Endodermal cell (in vitro differentiated cells): ENCODE data around the gene ZCCHC24. TPM values are rescaled to one million over a fixed set of nuclear protein-coding genes. Genes with fewer than 3 reads are reported as not detected.

ENCODE experiments used
- DNase-seq: peaks from one replicate; pipeline ENCODE4 v3.0.0-alpha.2; 2017
- H3K27ac ChIP-seq: 2 replicates; pipeline ENCODE4 v1.5.1; 2013; ENCODE audit warnings: mild to moderate bottlenecking, low read depth, low read length, moderate library complexity
- H3K27me3 ChIP-seq: 2 replicates; pipeline ENCODE4 v1.6.1; 2013; ENCODE audit warnings: mild to moderate bottlenecking, low read length, moderate library complexity; ENCODE audit not compliant: insufficient read depth, control insufficient read depth, poor library complexity, severe bottlenecking
- H3K36me3 ChIP-seq: 2 replicates; pipeline ENCODE4 v1.7.0; 2013; ENCODE audit warnings: mild to moderate bottlenecking, low read length, moderate library complexity; ENCODE audit not compliant: control insufficient read depth, insufficient read depth
- H3K4me1 ChIP-seq: one replicate; pipeline ENCODE4 v1.7.0; 2013; ENCODE audit warnings: low read length; ENCODE audit not compliant: control insufficient read depth, insufficient read depth
- H3K4me3 ChIP-seq: 2 replicates; pipeline ENCODE4 v1.5.1; 2013; ENCODE audit warnings: mild to moderate bottlenecking, low read length, moderate library complexity
- H3K9ac ChIP-seq: 2 replicates; pipeline ENCODE4 v1.6.1; 2013; ENCODE audit warnings: mild to moderate bottlenecking, low read length, moderate library complexity; ENCODE audit not compliant: poor library complexity, severe bottlenecking; ENCODE audit errors: extremely low read depth
- H3K9me3 ChIP-seq: 2 replicates; pipeline ENCODE4 v1.6.1; 2013; ENCODE audit warnings: mild to moderate bottlenecking, low read length, moderate library complexity; ENCODE audit not compliant: control insufficient read depth
- H3K27ac Mint-ChIP-seq: 2 replicates; pipeline ENCODE4 v1.8.0; 2020; ENCODE audit warnings: mixed read lengths
- H3K27me3 Mint-ChIP-seq: 2 replicates; pipeline ENCODE4 v1.8.0; 2021; ENCODE audit warnings: mild to moderate bottlenecking, mixed read lengths; ENCODE audit not compliant: insufficient read depth
- H3K36me3 Mint-ChIP-seq: 2 replicates; pipeline ENCODE4 v1.8.0; 2020; ENCODE audit warnings: low read depth, mixed read lengths
- H3K4me1 Mint-ChIP-seq: 2 replicates; pipeline ENCODE4 v1.8.0; 2020; ENCODE audit warnings: mixed read lengths
- H3K4me3 Mint-ChIP-seq: 2 replicates; pipeline ENCODE4 v1.8.0; 2020; ENCODE audit warnings: mild to moderate bottlenecking, moderate library complexity, mixed read lengths
- H3K9me3 Mint-ChIP-seq: 2 replicates; pipeline ENCODE4 v1.8.0; 2020; ENCODE audit warnings: mild to moderate bottlenecking, mixed read lengths
- WGBS, 2 experiments: methylation state at CpG; one replicate each; pipeline versions ENCODE4 v1.1.5 to v1.1.7; 2013; ENCODE audit warnings: missing lambda C conversion rate in 2 of 2, mixed read lengths in 1 of 2; ENCODE audit not compliant: insufficient coverage in 1 of 2, insufficient read length in 1 of 2; 5-methylcytosine and 5-hydroxymethylcytosine counted together
- total RNA-seq, 2 donors: library from RNA; stranded (reverse); fragmentation: NEBNext Ultra II Directional in 1 of 2; extraction: Animal tissue kit (Norgen Biotek cat#: 25700) in 1 of 2; gene quantifications; 2 replicates in 1 of 2; 3 replicates in 1 of 2; pipeline ENCODE4 v1.2.1, GENCODE V29; 2021
- TF ChIP-seq, protein P1 (sequence below): fragments of 200-600 bp; sonication (generic); conservative IDR thresholded peaks from 2 replicates; pipeline ENCODE4 v1.5.0; 2021; ENCODE audit warnings: antibody characterized with exemption, mild to moderate bottlenecking

The ZCCHC24 gene
- total RNA-seq, 2 donors from 2014 or later, result 7.6 to 10.7 TPM

DNA sequence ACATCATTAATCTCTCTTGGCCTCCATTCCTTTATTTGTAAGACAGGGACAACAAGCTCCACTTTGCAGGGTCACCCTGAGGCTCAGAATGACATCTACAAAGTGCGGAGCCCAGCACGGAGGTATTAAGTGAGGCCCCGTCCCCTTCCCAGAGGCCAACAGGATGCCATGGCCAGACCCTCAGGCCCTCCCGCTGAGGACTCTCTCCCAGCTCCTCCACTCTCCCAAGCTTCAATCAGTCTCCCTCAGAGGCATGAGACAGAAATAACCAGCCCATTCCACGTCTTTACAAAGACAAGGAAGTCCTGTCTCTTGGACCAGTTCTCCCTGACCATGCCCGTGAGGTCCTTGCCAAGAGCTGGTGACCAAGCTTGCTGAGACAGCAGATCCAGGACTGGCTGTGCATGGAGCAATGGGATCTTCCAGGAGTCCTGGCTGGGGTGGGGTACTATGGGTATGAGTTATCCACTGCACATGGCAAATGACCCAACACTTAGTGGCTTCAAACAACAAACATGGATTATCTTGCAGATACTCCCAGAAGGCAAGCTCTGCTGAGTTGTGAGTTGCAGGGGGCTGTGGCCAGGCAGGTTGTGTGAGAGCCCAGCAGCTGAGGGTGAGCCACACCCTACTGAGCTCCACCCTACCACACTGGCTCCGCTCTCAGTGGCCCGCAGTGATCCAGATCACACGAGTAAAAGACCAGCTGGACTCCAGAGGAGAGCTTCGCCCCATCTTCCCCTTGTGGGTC is 102.4 kb downstream of the ZCCHC24 start:
- Mint-ChIP-seq H3K9me3 (no peaks in the 10 kb centered on the region), H3K27ac (no peak overlapping the region), H3K27me3 (peaks cover 18% of the 10 kb centered on the region), H3K36me3 (no peaks in the 10 kb centered on the region), H3K4me3 (no peak overlapping the region), H3K4me1 (peaks cover 17% of the 10 kb centered on the region)
- H3K36me3 ChIP-seq, result no peaks in the 10 kb centered on the region
- H3K9me3 ChIP-seq, result no peaks in the 10 kb centered on the region
- no peak overlapping the region for H3K9ac ChIP-seq
- TF ChIP-seq, protein P1, sequence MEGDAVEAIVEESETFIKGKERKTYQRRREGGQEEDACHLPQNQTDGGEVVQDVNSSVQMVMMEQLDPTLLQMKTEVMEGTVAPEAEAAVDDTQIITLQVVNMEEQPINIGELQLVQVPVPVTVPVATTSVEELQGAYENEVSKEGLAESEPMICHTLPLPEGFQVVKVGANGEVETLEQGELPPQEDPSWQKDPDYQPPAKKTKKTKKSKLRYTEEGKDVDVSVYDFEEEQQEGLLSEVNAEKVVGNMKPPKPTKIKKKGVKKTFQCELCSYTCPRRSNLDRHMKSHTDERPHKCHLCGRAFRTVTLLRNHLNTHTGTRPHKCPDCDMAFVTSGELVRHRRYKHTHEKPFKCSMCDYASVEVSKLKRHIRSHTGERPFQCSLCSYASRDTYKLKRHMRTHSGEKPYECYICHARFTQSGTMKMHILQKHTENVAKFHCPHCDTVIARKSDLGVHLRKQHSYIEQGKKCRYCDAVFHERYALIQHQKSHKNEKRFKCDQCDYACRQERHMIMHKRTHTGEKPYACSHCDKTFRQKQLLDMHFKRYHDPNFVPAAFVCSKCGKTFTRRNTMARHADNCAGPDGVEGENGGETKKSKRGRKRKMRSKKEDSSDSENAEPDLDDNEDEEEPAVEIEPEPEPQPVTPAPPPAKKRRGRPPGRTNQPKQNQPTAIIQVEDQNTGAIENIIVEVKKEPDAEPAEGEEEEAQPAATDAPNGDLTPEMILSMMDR, result no peak
- no peak overlapping the region for H3K27ac ChIP-seq
- H3K4me3 ChIP-seq, result no peak overlapping the region
- H3K27me3 ChIP-seq, result no peaks in the 10 kb centered on the region
- DNase-seq, result peak; percentile 29
- WGBS, 2 experiments, result 88 to 94% methylated on average over 9 to 10 of the region's 10 CpGs
- peaks cover 18% of the 10 kb centered on the region for H3K4me1 ChIP-seq

DNA sequence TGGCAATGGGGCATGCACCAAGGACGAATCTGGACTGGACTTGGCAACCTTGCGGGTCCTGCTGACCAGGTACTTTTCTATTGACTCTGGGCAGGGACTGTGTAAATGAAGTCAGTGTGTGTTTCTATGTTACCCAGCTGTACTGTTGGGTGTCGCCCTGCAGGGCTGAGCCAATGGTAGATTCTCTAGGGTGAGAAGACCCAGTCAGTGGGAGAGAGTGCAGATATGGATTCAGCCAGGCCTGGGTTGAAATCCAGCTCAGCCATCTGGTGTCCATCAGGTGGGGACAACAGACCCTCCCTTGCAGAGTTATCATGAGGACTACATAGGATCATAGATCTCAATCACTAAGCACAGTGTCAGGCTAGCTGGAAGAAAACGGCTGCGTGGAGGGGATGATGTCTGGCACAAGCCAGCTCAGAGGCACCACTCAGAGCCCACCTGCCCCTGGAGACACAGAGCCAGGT is 103.1 kb downstream of the ZCCHC24 start:
- no peak overlapping the region for H3K4me3 ChIP-seq
- peaks cover 2% of the 10 kb centered on the region for H3K9me3 Mint-ChIP-seq
- H3K4me1 ChIP-seq, result peaks cover 18% of the 10 kb centered on the region
- H3K27me3 ChIP-seq, result no peaks in the 10 kb centered on the region
- H3K4me3 Mint-ChIP-seq, result no peak overlapping the region
- peaks cover 18% of the 10 kb centered on the region for H3K27me3 Mint-ChIP-seq
- H3K9me3 ChIP-seq, result no peaks in the 10 kb centered on the region
- H3K36me3 Mint-ChIP-seq, result no peaks in the 10 kb centered on the region
- 92 to 95% methylated on average over 5 of the region's 5 CpGs for WGBS, 2 experiments
- H3K27ac ChIP-seq, result no peak overlapping the region
- no peaks in the 10 kb centered on the region for H3K36me3 ChIP-seq
- H3K9ac ChIP-seq, result no peak overlapping the region
- H3K27ac Mint-ChIP-seq, result no peak overlapping the region
- H3K4me1 Mint-ChIP-seq, result peaks cover 17% of the 10 kb centered on the region
- peak; percentile 22 for DNase-seq
- TF ChIP-seq, protein P1, result no peak

DNA sequence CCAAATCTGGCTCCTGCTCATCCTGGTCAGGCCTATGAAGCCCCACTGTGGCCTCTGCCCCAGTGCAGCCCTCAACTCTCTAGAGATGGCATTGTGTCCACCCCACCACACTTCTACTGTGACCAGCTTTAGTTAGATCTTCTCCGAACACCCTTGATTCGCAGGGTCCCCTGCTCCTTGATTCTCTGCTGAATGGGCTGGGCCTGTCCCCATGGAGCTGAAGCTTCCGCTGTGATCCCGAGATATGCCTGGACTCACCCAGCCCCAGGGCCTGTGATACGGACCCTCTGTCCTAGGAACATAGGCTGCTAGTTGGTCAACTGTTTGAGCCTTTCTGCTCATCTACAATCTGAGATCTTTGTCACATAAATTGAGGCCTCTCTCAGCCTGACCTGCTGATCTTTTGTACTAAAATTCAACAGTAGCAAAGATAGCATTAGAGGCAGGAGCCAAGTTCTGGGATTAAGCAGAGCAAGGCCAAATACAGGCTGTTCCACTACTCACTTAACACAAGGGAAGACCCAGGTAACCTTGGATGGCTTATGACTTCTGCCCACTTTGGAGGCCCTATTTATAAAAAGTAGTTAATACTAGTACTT is 104.7 kb downstream of the ZCCHC24 start:
- Histone ChIP-seq H3K27me3 (no peaks in the 10 kb centered on the region), H3K9me3 (no peaks in the 10 kb centered on the region), H3K27ac (no peak overlapping the region), H3K4me1 (peaks cover 13% of the 10 kb centered on the region), H3K9ac (no peak overlapping the region), H3K4me3 (no peak overlapping the region), H3K36me3 (no peaks in the 10 kb centered on the region)
- Mint-ChIP-seq H3K36me3 (no peaks in the 10 kb centered on the region), H3K4me3 (no peak overlapping the region), H3K4me1 (peaks cover 27% of the 10 kb centered on the region), H3K9me3 (peaks cover 4% of the 10 kb centered on the region), H3K27ac (no peak overlapping the region), H3K27me3 (peaks cover 18% of the 10 kb centered on the region)
- DNase-seq, result no peak
- WGBS, 2 experiments, result 86 to 96% methylated on average over 5 of the region's 5 CpGs
- TF ChIP-seq, protein P1, result no peak
